Esophagus squamous epithelium (tissue), 5 donors: ENCODE measurements around the gene GSTM5. TPM values are rescaled to one million over a fixed set of nuclear protein-coding genes. Genes with fewer than 3 reads are reported as not detected.
"Not testable (repeated sequence)": the region's sequence is repeated elsewhere in the genome, so short reads cannot be mapped to it uniquely, and the experiment has no call there.

Experiments
- DNase-seq: peaks from one replicate; lab custom pipeline; 2025; lab: John Stamatoyannopoulos, UW
- H3K27ac ChIP-seq, 4 donors: fragments of 200-600 bp; sonication (generic); one replicate each; pipeline ENCODE4 v1.5.1; 2016 to 2019; ENCODE audit warnings: mild to moderate bottlenecking in 1 of 4
- H3K27me3 ChIP-seq, 4 donors: fragments of 200-600 bp; sonication (generic); 1 replicate in 3 of 4; 2 replicates in 1 of 4; pipeline versions ENCODE4 v1.5.1 to v1.6.0; 2017 to 2021; ENCODE audit warnings: antibody characterized with exemption in 1 of 4
- H3K36me3 ChIP-seq, 3 donors: fragments of 200-600 bp; sonication (generic); one replicate each; pipeline ENCODE4 v1.5.1; 2016 to 2019
- H3K4me1 ChIP-seq, 3 donors: fragments of 200-600 bp; sonication (generic); one replicate each; pipeline ENCODE4 v1.5.1; 2017 to 2019
- H3K4me3 ChIP-seq, 4 donors: fragments of 200-600 bp; sonication (generic); 1 replicate in 3 of 4; 2 replicates in 1 of 4; pipeline ENCODE4 v1.5.1; 2016 to 2019; ENCODE audit warnings: mild to moderate bottlenecking in 2 of 4, moderate library complexity in 1 of 4
- H3K9me3 ChIP-seq, 3 donors: fragments of 200-600 bp; sonication (generic); one replicate each; pipeline ENCODE4 v1.5.1; 2016 to 2019
- POLR2A ChIP-seq, 4 donors: fragments of 450-650 bp; IDR thresholded peaks; one replicate each; pipeline ENCODE4 v1.6.1; 2017; ENCODE audit warnings: antibody characterized with exemption in 4 of 4, mild to moderate bottlenecking in 4 of 4, moderate library complexity in 3 of 4
- WGBS, 2 donors: methylation state at CpG; one replicate each; pipeline ENCODE4 v1.1.5; 2018; 5-methylcytosine and 5-hydroxymethylcytosine counted together
- intact Hi-C: fragments of 100-400 bp; cut with DNase I; formaldehyde crosslinking; loops from one replicate; pipeline ENCODE4 v1.15.0; 2022
- total RNA-seq, 4 donors: library from RNA; depleted of rRNA; stranded (reverse); fragments of >200 nt; gene quantifications; one replicate each; pipeline ENCODE4 v1.1.0, GENCODE V29; 2016
- donor health status: DM: yes; HTN: yes; CAD: no.

GSTM5 gene
- total RNA-seq, 4 donors from 2014 or later: 2.2 to 4.6 TPM; not detected in 2

DNA sequence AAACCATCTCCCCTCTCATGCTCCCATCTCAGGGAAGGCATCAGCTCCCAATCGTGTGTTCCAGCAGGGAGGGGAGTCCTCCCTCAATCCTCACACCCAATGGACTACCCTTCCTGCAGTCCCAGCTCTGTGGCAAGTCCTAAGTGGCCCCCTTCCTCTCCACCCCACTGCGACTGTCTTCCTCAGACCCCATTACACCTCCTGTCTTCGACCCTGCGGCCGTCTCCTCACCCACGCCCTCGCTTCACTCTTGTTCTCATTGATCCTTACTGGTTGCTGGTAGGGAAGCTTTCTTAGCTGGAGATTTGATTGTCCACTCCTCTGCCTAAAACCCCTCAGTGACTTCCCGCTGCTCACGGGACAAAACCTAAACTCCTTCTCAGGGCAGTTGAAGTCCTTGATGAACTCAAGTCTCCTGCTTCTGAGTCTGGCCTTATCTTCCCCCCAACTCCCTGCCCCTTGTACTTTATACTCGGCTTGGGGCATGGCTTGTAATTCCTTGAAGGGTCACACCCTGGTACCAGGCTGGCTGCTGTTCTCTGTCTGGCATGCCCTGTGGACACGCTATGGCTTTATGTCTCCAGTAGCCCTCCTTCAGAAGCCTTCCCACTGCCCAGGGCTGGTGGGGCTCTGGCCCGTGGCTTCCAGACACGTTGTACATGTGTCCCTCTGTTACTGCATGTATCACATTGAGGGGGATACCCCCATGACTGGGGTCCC is 54.0 kb downstream of the GSTM5 start:
- H3K27me3 ChIP-seq: no peaks in the 10 kb centered on the region
- H3K4me3 ChIP-seq: no peak overlapping the region
- 79 to 80% methylated on average over 10 to 13 of the region's 13 CpGs for WGBS, 2 donors
- no peak for DNase-seq
- no peak for TF ChIP-seq POLR2A (IDR thresholded peaks at IDR 0.05)
- no peak overlapping the region for H3K27ac ChIP-seq
- intact Hi-C loops: no loop called here
- peaks cover 4 to 9% (median 8%) of the 10 kb centered on the region in 3 donors for H3K4me1 ChIP-seq
- H3K36me3 ChIP-seq: no peaks in the 10 kb centered on the region
- H3K9me3 ChIP-seq: no peaks in the 10 kb centered on the region

DNA sequence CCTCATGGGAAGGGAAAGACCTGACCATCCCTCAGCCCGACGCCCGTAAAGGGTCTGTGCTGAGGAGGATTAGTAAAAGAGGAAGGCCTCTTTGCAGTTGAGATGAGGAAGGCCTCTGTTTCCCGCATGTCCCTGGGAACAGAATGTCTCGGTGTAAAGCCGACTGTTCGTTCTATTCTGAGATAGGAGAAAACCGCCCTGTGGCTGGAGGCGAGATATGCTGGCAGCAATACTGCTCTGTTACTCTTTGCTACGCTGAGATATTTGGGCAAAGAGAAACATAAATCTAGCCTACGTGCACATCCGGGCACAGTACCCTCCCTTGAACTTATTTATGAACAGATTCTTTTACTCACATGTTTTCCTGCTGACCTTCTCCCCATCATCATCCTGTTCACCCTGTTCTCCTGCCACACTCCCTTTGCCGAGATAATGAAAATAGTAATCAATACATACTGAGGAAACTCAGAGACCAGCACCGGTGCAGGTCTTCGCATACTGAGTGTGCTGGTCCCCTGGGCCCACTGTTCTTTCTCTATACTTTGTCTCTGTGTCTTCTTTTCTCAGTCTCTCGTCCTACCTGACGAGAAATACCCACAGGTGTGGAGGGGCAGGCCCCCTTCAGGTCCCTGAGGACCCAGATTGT is 55.1 kb downstream of the GSTM5 start:
- H3K4me3 ChIP-seq, intact Hi-C loops, H3K4me1 ChIP-seq, H3K36me3 ChIP-seq, DNase-seq, H3K27ac ChIP-seq, H3K9me3 ChIP-seq, H3K27me3 ChIP-seq: not testable (repeated sequence)
- 69 to 72% methylated on average over 11 to 17 of the region's 17 CpGs for WGBS, 2 donors

Other genes starting within 250 kb of the GSTM5 start
- gene SYPL2, start 245.7 kb upstream of the GSTM5 start, total RNA-seq: under 1 TPM in 3 of 4 donors, not detected in 1; 0.15 to 0.79 (median 0.19) TPM
- gene ATXN7L2, start 228.3 kb upstream of the GSTM5 start, total RNA-seq: 1 to 10 TPM; 2.1 to 5.9 (median 3.8) TPM
- 10 to 100 TPM in 1 of 4 donors, 1 to 10 TPM in 3; 3.1 to 12.7 (median 7.3) TPM for gene CYB561D1, start 218.2 kb upstream of the GSTM5 start, total RNA-seq
- 1 to 10 TPM in 2 of 4 donors, under 1 TPM in 2; 0.45 to 2.7 (median 1.8) TPM for gene AMIGO1, start 202.5 kb upstream of the GSTM5 start, total RNA-seq
- gene GPR61, start 172.4 kb upstream of the GSTM5 start, total RNA-seq: not detected
- gene GNAI3, start 163.6 kb upstream of the GSTM5 start, total RNA-seq: 10 to 100 TPM in 3 of 4 donors, 1 to 10 TPM in 1; 8.2 to 15.1 (median 11.6) TPM
- not detected for gene GNAT2, start 92.6 kb upstream of the GSTM5 start, total RNA-seq
- 10 to 100 TPM; 18.5 to 51.5 (median 24.4) TPM for gene AMPD2, start 92.4 kb upstream of the GSTM5 start, total RNA-seq
- 10 to 100 TPM; 13.5 to 53.5 (median 29.4) TPM for gene GSTM4, start 56.2 kb upstream of the GSTM5 start, total RNA-seq
- gene GSTM2, start 44.2 kb upstream of the GSTM5 start, total RNA-seq: 10 to 100 TPM; 17.8 to 87.9 (median 46.2) TPM
- gene GSTM1, start 24.4 kb upstream of the GSTM5 start, total RNA-seq: 100 to 1,000 TPM in 1 of 4 donors, under 1 TPM in 1, not detected in 2; 0.83 to 299 TPM
- gene GSTM3, start 28.8 kb downstream of the GSTM5 start, total RNA-seq: 100 to 1,000 TPM in 2 of 4 donors, 10 to 100 TPM in 2; 86.2 to 273 (median 150) TPM
- gene EPS8L3, start 51.7 kb downstream of the GSTM5 start, total RNA-seq: under 1 TPM in 1 of 4 donors, not detected in 3; 0.19 TPM
- 10 to 100 TPM in 3 of 4 donors, 1 to 10 TPM in 1; 7.6 to 34.8 (median 15.9) TPM for gene CSF1, start 198.6 kb downstream of the GSTM5 start, total RNA-seq